Uterus (tissue), 2 donors: ENCODE measurements around the gene PLEKHJ1.

Source experiments
- CTCF ChIP-seq, 4 experiments: fragments of 200-600 bp in 2 of 4; fragments of 450-650 bp in 2 of 4; sonication (generic) in 2 of 4; IDR thresholded peaks; one replicate each; pipeline ENCODE4 v1.5.1; 2016 to 2019; ENCODE audit warnings: antibody characterized with exemption in 4 of 4, mild to moderate bottlenecking in 2 of 4, moderate library complexity in 1 of 4
- POLR2A ChIP-seq, 2 donors: fragments of 450-650 bp; IDR thresholded peaks; one replicate each; pipeline ENCODE4 v1.6.1; 2016; ENCODE audit warnings: antibody characterized with exemption in 2 of 2, mild to moderate bottlenecking in 1 of 2, moderate library complexity in 1 of 2

- TF ChIP-seq POLR2A (IDR thresholded peaks at IDR 0.05): no peak
- TF ChIP-seq CTCF (IDR thresholded peaks at IDR 0.05): no peak
Measured at GRCh38 chr19:2184422-2184975, 51.6 kb downstream of the PLEKHJ1 start.
